ENCODE data around the gene FAM133A. TPM values are rescaled to one million over a fixed set of nuclear protein-coding genes. Genes with fewer than 3 reads are reported as not detected.

FAM133A gene
- total RNA-seq = 0.17 TPM in 1 of 2 replicates, not detected in the other

DNA sequence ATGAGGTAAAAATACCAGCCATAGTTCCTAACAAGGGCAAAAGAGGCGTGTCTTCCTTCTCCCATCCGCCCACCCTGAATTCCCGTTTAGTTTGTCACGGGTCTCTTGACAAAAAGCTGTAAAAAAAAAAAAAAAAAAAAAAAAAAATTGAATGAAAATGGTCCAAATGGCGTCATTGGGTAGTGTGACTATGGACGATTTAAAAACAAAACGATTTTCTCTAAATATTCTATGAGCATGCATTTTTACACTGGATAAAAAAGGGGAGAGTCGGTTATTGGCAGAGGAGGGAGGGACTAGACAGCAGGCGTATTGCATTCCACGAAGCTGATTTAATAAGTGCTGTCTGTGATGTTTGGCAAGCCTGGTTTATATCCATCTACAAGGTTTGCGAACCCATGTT, at the start of gene FAM133A:
TSS of gene FAM133A (plus strand) at position 338 of the 403 bp plus-strand sequence. CDS start 35,214 bp downstream, outside the sequence.
- no peak for DNase-seq

DNA sequence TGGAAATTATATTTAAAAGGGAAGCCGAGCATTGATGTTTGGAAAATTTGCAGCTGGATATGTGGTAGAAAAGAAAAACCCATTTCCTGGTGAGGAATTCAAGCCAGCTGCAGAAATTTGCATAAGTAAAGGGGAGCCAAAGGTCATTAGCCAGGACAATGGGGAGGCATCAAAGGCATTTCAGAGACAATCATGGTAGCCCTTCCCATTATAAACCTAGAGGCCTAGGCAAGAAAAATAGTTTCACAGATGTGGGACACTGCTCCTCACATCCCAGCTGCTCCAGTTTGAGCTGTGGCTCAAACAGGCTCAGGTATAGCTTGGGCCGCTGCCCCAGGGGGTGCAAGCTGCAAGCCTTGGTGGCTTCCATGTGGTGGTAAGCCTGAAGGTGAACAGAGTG, 36.4 kb upstream of the FAM133A start:
- no peak for DNase-seq

DNA sequence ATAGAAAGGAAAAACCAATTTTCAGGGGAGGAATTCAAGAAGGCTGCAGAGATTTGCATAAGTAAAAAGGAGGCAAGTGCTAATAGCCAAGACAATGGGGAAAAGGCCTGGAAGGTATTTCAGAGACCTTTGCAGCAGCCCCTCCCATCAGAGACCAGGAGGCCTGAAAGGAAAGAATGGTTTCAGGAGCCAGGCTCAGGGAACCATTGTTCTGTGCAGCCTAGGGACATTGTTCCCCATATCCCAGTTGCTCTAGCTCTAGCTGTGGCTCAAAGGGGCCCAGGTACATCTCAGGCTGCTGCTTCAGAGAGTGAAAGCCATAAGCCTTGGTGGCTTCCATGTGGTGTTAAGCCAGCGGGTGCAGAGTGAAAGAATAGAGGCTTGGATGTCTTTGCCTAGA, 24.6 kb upstream of the FAM133A start:
- no peak for DNase-seq

DNA sequence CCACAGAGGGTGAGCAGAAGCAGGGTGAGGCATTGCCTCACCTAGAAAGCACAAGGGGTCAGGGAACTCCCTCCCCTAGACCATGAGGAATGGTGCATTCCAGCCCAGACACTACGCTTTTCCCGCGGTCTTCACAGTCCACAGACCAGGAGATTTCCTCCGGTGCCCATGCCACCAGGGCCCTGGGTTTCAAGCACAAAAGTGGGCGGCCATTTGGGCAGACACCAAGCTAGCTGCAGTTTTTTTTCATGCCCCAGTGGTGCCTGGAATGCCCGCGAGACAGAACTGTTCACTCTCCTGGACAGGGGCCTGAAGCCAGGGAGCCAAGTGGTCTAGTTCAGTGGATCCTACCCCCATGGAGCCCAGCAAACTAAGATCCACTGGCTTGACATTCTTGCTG, 13.4 kb upstream of the FAM133A start:
- DNase-seq = no peak

DNA sequence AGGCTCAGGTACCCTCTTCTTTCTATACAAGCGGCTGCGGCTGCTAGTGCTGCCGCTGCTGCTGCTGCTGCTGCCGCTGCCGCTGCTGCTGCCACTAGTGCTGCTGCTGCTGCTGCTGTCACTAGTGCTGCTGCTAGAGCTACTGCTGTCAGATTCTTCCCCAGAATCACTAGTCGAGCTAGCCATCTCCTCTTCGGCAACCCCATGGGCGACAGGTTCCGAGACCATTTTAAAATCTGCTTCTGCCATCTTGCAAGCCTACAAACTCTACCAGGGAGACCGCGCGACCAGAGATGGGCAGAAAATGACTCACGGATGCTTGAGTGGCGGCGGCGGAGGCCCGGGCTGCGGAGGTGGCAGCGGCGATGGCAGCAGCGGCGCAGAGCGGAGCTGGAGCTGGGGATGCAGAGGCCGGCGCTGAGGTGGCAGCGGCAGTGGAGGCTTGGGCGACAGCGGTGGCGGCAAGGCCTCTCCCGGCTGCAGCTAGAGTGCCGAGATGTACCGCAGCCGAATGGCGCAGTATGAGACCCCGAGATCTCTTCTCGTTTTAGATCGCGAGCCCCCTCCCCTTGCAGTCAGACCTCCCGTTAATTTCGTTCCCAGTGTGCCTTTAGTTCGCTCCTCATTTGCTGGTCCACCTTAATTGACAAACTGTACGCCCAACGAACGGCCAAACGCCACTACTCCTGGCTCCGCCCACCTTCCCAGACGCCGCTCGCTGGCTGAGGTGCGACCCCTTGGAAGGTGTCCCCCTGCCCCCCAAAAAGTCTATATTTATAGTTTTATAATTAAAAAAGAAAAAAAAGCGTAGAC, 744 bp upstream of the FAM133A start, which contains the start of gene NAP1L3:
TSS of gene NAP1L3 (minus strand) at position 523 of the 813 bp plus-strand sequence. CDS start at position 249, 274 bp downstream.
- DNase-seq = no peak

DNA sequence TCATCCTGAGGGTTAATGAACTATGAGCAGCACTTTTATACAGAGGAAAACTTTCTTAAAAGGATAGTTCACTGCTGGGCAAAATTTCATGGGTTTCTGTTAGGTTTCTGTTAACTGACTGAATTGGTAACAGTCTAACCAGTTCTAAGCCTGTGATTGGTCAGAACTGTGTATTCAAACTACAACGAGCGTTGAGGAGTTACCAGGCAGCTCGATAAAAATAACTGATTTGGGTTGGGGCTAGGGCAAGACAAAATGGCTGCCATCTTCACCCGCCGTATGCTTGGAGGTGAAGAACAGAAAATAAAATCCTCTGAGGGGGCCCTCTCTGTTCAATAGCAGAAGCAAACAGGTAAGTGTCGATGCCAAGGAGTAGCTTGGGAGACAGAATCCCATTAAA, 22.0 kb downstream of the FAM133A start:
- DNase-seq = no peak

DNA sequence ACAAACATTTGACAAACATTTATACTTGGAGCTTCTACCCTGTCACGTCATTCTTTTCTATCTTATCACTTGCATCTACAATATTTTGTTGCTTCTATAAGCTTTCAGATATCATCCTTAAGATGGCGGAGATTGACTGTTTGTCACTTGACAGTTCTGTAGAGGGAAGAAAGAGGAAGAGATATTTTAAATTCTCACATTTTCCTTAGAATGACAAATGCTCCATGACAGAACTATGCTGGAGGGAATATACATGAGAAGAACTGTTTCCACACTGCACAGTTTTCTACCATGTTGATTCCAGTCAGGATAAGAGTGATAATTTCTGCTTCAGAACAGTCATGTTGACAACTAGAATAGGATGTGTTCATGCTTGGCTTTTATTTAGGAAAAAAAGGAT, 29.7 kb downstream of the FAM133A start:
- DNase-seq = no peak

DNA sequence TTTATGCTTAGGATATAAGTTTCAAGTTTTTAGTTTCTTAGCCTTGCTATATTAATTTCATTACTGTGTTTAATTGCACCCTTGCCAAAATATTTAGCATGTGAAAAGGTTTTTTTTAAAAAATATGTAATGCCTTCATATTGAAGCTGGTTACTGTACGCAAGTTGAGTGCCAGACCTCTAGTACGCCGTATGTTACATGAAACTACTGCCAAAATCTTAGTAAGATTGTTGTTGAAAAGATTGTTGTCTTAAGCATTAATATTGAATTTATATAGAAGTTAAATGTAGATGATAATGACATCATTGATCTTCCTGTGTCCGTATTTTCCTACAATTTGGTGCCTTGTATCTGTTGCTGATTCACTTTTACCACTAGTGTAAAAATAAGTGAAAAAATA, 37.1 kb downstream of the FAM133A start:
- no peak for DNase-seq

DNA sequence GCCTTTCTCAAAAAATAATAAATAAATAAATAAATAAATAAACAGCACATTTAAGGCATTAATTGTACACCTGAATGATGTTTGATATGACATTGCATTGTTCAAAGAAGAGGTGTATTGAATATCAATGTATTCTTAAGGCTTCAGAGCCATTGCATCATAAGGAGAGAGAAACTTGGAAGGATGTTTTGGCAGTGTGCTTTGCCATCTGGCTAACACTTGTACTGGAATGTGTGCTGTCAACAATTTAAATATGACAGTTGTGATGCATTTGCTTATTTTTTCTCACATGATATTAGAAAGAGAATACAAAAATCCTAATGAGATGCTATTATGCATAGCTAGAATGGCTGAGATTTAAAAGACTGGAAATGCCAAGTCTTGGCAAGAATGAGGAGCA, 67.8 kb downstream of the FAM133A start:
- DNase-seq = no peak

DNA sequence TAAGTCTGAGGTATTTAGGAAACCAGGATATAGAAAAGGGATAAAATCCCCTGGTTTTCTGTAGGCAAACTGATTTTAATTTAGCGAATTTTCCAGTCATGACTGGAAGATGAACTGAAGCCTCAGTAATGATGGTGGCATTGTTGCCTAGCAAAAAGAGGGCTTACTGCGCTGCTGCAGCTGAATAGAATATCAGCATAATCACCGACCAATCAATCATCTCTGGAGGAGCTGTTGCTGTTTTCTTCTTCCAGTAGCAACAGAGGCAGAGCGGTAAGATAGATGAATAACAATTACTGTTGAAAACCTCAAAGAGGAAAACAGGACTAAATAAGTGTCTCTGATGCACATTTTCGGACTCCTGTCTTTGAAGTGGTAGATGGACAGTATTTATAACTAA, 86.2 kb downstream of the FAM133A start:
- no peak for DNase-seq

Other genes starting within 250 kb of the FAM133A start
- gene NAP1L3, start 628 bp upstream of the FAM133A start, total RNA-seq = 0.34 and 0.88 TPM in 2 replicates

All from dermis blood vessel endothelial cell (primary cell).